ENCODE results near the gene NUTM2F.
"Not testable (repeated sequence)": the region's sequence is repeated elsewhere in the genome, so short reads cannot be mapped to it uniquely, and the experiment has no call there.

The NUTM2F gene

DNA sequence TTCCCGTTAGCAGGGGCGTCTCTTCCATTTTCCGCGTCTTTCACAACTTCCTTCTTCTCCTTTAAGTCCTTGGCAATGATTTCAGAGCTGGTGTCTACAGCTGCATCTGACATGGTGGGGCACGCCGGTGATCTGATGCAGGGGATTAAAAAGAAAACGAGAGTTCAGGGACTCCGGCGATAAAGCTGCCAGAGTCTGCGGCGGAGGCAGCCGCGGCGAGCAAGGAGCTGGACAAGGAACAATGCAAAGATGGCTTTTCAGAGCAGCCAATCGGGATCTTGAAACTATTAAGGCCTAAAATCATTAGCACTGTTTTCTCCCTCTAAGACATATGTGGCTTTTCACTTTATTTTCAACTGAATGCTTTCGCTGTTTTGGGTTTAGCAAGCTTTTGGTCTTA, 19.0 kb upstream of the NUTM2F start:
- H3K4me2 ChIP-seq (ENCODE audit: low read length); H3K36me3 ChIP-seq (replicated peaks; ENCODE audit: low read depth, low read length); H3K4me3 ChIP-seq (ENCODE audit: low read length); H3K27ac ChIP-seq (ENCODE audit: low read length); H3K9me3 ChIP-seq (ENCODE audit: insufficient read depth, low read length); H3K79me2 ChIP-seq (ENCODE audit: low read length); H3K27me3 ChIP-seq (ENCODE audit: low read depth, low read length); H3K9ac ChIP-seq (ENCODE audit: low read length); H4K20me1 ChIP-seq (ENCODE audit: insufficient read depth, low read length); H3K4me1 ChIP-seq (ENCODE audit: low read length); H2AFZ ChIP-seq (ENCODE audit: low read depth, low read length): not testable (repeated sequence)

DNA sequence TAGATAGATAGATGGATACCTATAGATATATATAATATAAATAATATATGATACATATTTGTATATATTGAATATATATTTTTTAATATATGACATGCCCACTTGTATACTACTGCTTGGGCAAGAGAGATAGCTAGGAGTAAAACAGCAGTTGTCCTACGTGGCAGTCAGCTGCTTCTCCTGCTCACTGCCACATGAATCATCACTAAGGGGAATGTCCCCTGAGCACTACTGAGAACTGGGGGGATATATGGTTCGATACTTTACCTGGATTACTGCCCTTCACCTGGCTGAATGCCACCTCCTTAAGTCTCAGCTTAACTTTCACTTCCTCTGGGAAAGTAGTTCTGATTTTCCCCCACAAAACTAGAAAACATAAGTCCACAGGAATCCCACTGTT, 13.3 kb upstream of the NUTM2F start:
- H3K36me3 ChIP-seq (replicated peaks; ENCODE audit: low read depth, low read length); H3K4me3 ChIP-seq (ENCODE audit: low read length); H3K27me3 ChIP-seq (ENCODE audit: low read depth, low read length); H2AFZ ChIP-seq (ENCODE audit: low read depth, low read length); H3K79me2 ChIP-seq (ENCODE audit: low read length); H3K27ac ChIP-seq (ENCODE audit: low read length); H3K9me3 ChIP-seq (ENCODE audit: insufficient read depth, low read length); H3K4me2 ChIP-seq (ENCODE audit: low read length); H3K4me1 ChIP-seq (ENCODE audit: low read length); H4K20me1 ChIP-seq (ENCODE audit: insufficient read depth, low read length); H3K9ac ChIP-seq (ENCODE audit: low read length): not testable (repeated sequence)

GRCh38 chr9:94340750-94341149, 12.3 kb upstream of the NUTM2F start:
- not testable (repeated sequence) for H2AFZ ChIP-seq (ENCODE audit: low read depth, low read length); H3K4me1 ChIP-seq (ENCODE audit: low read length); H3K27ac ChIP-seq (ENCODE audit: low read length); H3K79me2 ChIP-seq (ENCODE audit: low read length); H3K9me3 ChIP-seq (ENCODE audit: insufficient read depth, low read length); H3K9ac ChIP-seq (ENCODE audit: low read length); H3K4me3 ChIP-seq (ENCODE audit: low read length); H3K4me2 ChIP-seq (ENCODE audit: low read length); H3K27me3 ChIP-seq (ENCODE audit: low read depth, low read length); H3K36me3 ChIP-seq (replicated peaks; ENCODE audit: low read depth, low read length); H4K20me1 ChIP-seq (ENCODE audit: insufficient read depth, low read length)

DNA sequence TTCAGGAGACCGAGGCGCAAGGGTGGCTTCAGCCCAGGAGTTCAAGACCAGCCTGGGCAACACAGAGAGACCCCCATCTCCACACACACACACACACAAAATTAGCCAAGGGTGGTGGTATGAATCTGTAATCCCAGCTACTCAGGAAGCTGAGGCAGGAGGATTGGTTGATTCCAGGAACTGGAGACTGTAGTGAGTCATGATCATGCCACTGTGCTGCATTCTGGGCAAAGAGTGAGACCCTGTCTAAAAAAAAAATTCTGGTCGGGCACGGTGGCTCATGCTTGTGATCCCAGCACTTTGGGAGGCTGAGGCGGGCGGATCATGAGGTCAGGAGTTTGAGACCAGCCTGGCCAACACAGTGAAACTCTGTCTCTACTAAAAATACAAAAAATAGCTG, 11.2 kb upstream of the NUTM2F start:
- H3K36me3 ChIP-seq (replicated peaks; ENCODE audit: low read depth, low read length) = not testable (repeated sequence)

DNA sequence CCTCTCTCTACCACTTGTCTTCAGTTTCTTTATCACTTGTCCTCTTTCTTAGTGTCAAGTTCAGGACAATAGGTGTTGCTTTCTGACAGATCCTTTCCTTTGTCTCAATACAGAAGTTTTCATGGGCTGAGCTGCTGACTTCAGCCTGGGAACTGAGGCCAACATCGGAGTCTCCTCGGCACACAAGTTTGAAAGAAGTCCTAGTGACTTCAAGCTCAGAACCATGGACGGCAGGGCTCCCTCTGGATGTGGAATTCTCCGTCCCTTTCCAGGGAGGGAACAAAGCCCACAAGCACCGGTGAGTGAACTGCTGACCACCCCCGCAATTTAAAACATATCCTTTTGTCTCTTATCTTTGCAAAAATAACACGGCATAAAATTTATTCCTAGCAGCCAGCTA, 10.3 kb upstream of the NUTM2F start:
- not testable (repeated sequence) for H3K9ac ChIP-seq (ENCODE audit: low read length); H3K27ac ChIP-seq (ENCODE audit: low read length); H3K4me1 ChIP-seq (ENCODE audit: low read length)

More for the DNA sequence above, 11.2 kb upstream of the NUTM2F start:
- H3K27me3 ChIP-seq (ENCODE audit: low read depth, low read length); H4K20me1 ChIP-seq (ENCODE audit: insufficient read depth, low read length); H3K4me2 ChIP-seq (ENCODE audit: low read length); H3K79me2 ChIP-seq (ENCODE audit: low read length); H3K4me3 ChIP-seq (ENCODE audit: low read length); H3K4me1 ChIP-seq (ENCODE audit: low read length); H3K9me3 ChIP-seq (ENCODE audit: insufficient read depth, low read length); H3K9ac ChIP-seq (ENCODE audit: low read length); H2AFZ ChIP-seq (ENCODE audit: low read depth, low read length); H3K27ac ChIP-seq (ENCODE audit: low read length): not testable (repeated sequence)

DNA sequence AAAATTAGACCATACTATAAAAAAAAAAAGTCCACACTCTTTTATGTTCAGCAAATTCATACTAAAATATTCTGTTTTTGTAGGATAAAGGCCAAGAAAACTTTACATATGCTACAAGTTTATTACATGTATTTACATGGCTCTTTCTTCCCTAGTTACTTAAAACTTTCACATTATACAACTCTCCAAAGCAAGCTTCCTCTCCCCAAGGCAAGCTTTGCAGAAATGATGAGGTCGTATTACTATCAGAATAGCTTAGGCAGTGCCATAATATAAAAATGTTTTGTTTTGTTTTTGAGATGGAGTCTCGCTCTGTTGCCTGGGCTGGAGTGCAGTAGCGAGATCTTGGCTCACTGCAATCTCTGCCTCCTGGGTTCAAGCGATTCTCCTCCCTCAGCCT, 8.0 kb upstream of the NUTM2F start:
- H3K27me3 ChIP-seq (ENCODE audit: low read depth, low read length); H3K79me2 ChIP-seq (ENCODE audit: low read length); H3K4me1 ChIP-seq (ENCODE audit: low read length); H3K27ac ChIP-seq (ENCODE audit: low read length); H3K9ac ChIP-seq (ENCODE audit: low read length); H3K4me2 ChIP-seq (ENCODE audit: low read length); H4K20me1 ChIP-seq (ENCODE audit: insufficient read depth, low read length); H3K4me3 ChIP-seq (ENCODE audit: low read length); H3K9me3 ChIP-seq (ENCODE audit: insufficient read depth, low read length); H3K36me3 ChIP-seq (replicated peaks; ENCODE audit: low read depth, low read length); H2AFZ ChIP-seq (ENCODE audit: low read depth, low read length): not testable (repeated sequence)

More for the DNA sequence above, 10.3 kb upstream of the NUTM2F start:
- H3K36me3 ChIP-seq (replicated peaks; ENCODE audit: low read depth, low read length); H3K27me3 ChIP-seq (ENCODE audit: low read depth, low read length); H3K4me3 ChIP-seq (ENCODE audit: low read length); H3K4me2 ChIP-seq (ENCODE audit: low read length); H3K9me3 ChIP-seq (ENCODE audit: insufficient read depth, low read length); H3K79me2 ChIP-seq (ENCODE audit: low read length); H4K20me1 ChIP-seq (ENCODE audit: insufficient read depth, low read length); H2AFZ ChIP-seq (ENCODE audit: low read depth, low read length): not testable (repeated sequence)

- not testable (repeated sequence) for H4K20me1 ChIP-seq (ENCODE audit: insufficient read depth, low read length); H3K79me2 ChIP-seq (ENCODE audit: low read length); H3K27ac ChIP-seq (ENCODE audit: low read length); H3K4me2 ChIP-seq (ENCODE audit: low read length); H3K4me1 ChIP-seq (ENCODE audit: low read length); H2AFZ ChIP-seq (ENCODE audit: low read depth, low read length); H3K27me3 ChIP-seq (ENCODE audit: low read depth, low read length); H3K36me3 ChIP-seq (replicated peaks; ENCODE audit: low read depth, low read length); H3K9me3 ChIP-seq (ENCODE audit: insufficient read depth, low read length); H3K9ac ChIP-seq (ENCODE audit: low read length); H3K4me3 ChIP-seq (ENCODE audit: low read length)
These were observed 2.9 kb downstream of the NUTM2F start for GRCh38 chr9:94325583-94325982.

- H3K9me3 ChIP-seq (ENCODE audit: insufficient read depth, low read length); H3K79me2 ChIP-seq (ENCODE audit: low read length); H3K4me1 ChIP-seq (ENCODE audit: low read length); H3K27ac ChIP-seq (ENCODE audit: low read length); H3K4me2 ChIP-seq (ENCODE audit: low read length); H3K9ac ChIP-seq (ENCODE audit: low read length); H2AFZ ChIP-seq (ENCODE audit: low read depth, low read length); H3K27me3 ChIP-seq (ENCODE audit: low read depth, low read length); H4K20me1 ChIP-seq (ENCODE audit: insufficient read depth, low read length); H3K4me3 ChIP-seq (ENCODE audit: low read length); H3K36me3 ChIP-seq (replicated peaks; ENCODE audit: low read depth, low read length): not testable (repeated sequence)
These were observed 5.2 kb downstream of the NUTM2F start for GRCh38 chr9:94323153-94323798.

- not testable (repeated sequence) for H3K4me2 ChIP-seq (ENCODE audit: low read length)
These were observed 6.0 kb downstream of the NUTM2F start for GRCh38 chr9:94322342-94322940.

More at GRCh38 chr9:94322342-94322940, 6.0 kb downstream of the NUTM2F start:
- not testable (repeated sequence) for H4K20me1 ChIP-seq (ENCODE audit: insufficient read depth, low read length); H3K9ac ChIP-seq (ENCODE audit: low read length); H3K4me3 ChIP-seq (ENCODE audit: low read length); H3K4me1 ChIP-seq (ENCODE audit: low read length); H3K27me3 ChIP-seq (ENCODE audit: low read depth, low read length); H3K9me3 ChIP-seq (ENCODE audit: insufficient read depth, low read length); H2AFZ ChIP-seq (ENCODE audit: low read depth, low read length); H3K27ac ChIP-seq (ENCODE audit: low read length); H3K79me2 ChIP-seq (ENCODE audit: low read length); H3K36me3 ChIP-seq (replicated peaks; ENCODE audit: low read depth, low read length)

Data from OCI-LY3 (cell line).